Liver (tissue), 9 donors: ENCODE results near the gene PTPRN2. TPM values are rescaled to one million over a fixed set of nuclear protein-coding genes. Genes with fewer than 3 reads are reported as not detected.

Experiments used
- DNase-seq: peaks from one replicate; pipeline ENCODE4 v3.0.0-alpha.2; 2017; ENCODE audit warnings: low spot score
- H3K27ac ChIP-seq, 2 donors: one replicate each; pipeline ENCODE4 v1.7.0; 2013; ENCODE audit warnings: inconsistent platforms in 2 of 2, low read length in 2 of 2, control low read depth in 1 of 2, low read depth in 1 of 2, mild to moderate bottlenecking in 1 of 2
- H3K27me3 ChIP-seq, 4 donors: one replicate each; pipeline versions ENCODE4 v1.6.1 to v1.7.0; 2013; ENCODE audit warnings: low read length in 3 of 4, inconsistent platforms in 1 of 4, mild to moderate bottlenecking in 1 of 4, moderate library complexity in 1 of 4; ENCODE audit not compliant: control insufficient read depth in 4 of 4, insufficient read depth in 4 of 4
- H3K36me3 ChIP-seq, 4 donors: one replicate each; pipeline versions ENCODE4 v1.6.1 to v1.7.0; 2013; ENCODE audit warnings: low read length in 3 of 4, mild to moderate bottlenecking in 3 of 4, low read depth in 1 of 4, moderate library complexity in 1 of 4; ENCODE audit not compliant: control insufficient read depth in 4 of 4, insufficient read depth in 3 of 4
- H3K4me1 ChIP-seq, 4 donors: one replicate each; pipeline versions ENCODE4 v1.6.1 to v1.7.0; 2013; ENCODE audit warnings: low read length in 3 of 4, mild to moderate bottlenecking in 3 of 4, moderate library complexity in 1 of 4; ENCODE audit not compliant: control insufficient read depth in 4 of 4, insufficient read depth in 4 of 4
- H3K4me3 ChIP-seq, 3 donors: one replicate each; pipeline versions ENCODE4 v1.6.1 to v1.7.0; 2013; ENCODE audit warnings: low read length in 3 of 3, control low read depth in 1 of 3, low read depth in 1 of 3, mild to moderate bottlenecking in 1 of 3
- H3K9ac ChIP-seq, 2 donors: one replicate each; pipeline ENCODE4 v1.7.0; 2013; ENCODE audit warnings: low read length in 2 of 2, mild to moderate bottlenecking in 2 of 2, moderate library complexity in 2 of 2, control low read depth in 1 of 2, low read depth in 1 of 2
- H3K9me3 ChIP-seq, 4 donors: one replicate each; pipeline versions ENCODE4 v1.6.1 to v1.7.0; 2013; ENCODE audit warnings: low read length in 3 of 4; ENCODE audit not compliant: control insufficient read depth in 4 of 4
- CTCF ChIP-seq: fragments of 150-350 bp; IDR thresholded peaks from 2 replicates; pipeline ENCODE4 v1.5.1; 2017; ENCODE audit warnings: improper control_type of control experiment, low read depth, low read length; ENCODE audit not compliant: missing input control
- FOXA1 ChIP-seq: IDR thresholded peaks from 2 replicates; pipeline ENCODE4 v1.6.1; 2016; ENCODE audit warnings: antibody characterized with exemption
- GABPA ChIP-seq, 2 donors: IDR thresholded peaks in 1 of 2; conservative IDR thresholded peaks in 1 of 2; 2 replicates each; pipeline ENCODE4 v1.6.1; 2016; ENCODE audit warnings: antibody characterized with exemption in 2 of 2, mild to moderate bottlenecking in 1 of 2, moderate library complexity in 1 of 2
- HNF4A ChIP-seq, 2 donors: conservative IDR thresholded peaks; 2 replicates each; pipeline ENCODE4 v1.6.1; 2016; ENCODE audit warnings: antibody characterized with exemption in 2 of 2, mild to moderate bottlenecking in 2 of 2
- JUND ChIP-seq, 2 donors: IDR thresholded peaks; 2 replicates each; pipeline ENCODE4 v1.6.1; 2016; ENCODE audit warnings: antibody characterized with exemption in 2 of 2
- MAX ChIP-seq: IDR thresholded peaks from 2 replicates; pipeline ENCODE4 v1.6.1; 2016; ENCODE audit warnings: antibody characterized with exemption
- NR2F2 ChIP-seq: IDR thresholded peaks from 2 replicates; pipeline ENCODE4 v1.6.1; 2016; ENCODE audit warnings: antibody characterized with exemption
- REST ChIP-seq: IDR thresholded peaks from 2 replicates; pipeline ENCODE4 v1.6.1; 2016; ENCODE audit warnings: antibody characterized with exemption, mild to moderate bottlenecking
- RXRA ChIP-seq, 2 donors: IDR thresholded peaks; 2 replicates each; pipeline ENCODE4 v1.6.1; 2017 to 2018; ENCODE audit warnings: antibody characterized with exemption in 2 of 2, mild to moderate bottlenecking in 1 of 2
- SP1 ChIP-seq: IDR thresholded peaks from 2 replicates; pipeline ENCODE4 v1.6.1; 2018; ENCODE audit warnings: antibody characterized with exemption, mild to moderate bottlenecking
- TAF1 ChIP-seq: conservative IDR thresholded peaks from 2 replicates; pipeline ENCODE4 v1.6.1; 2016; ENCODE audit warnings: antibody characterized with exemption, mild to moderate bottlenecking
- YY1 ChIP-seq: IDR thresholded peaks from 2 replicates; pipeline ENCODE4 v1.6.1; 2016; ENCODE audit warnings: antibody characterized with exemption, mild to moderate bottlenecking
- ZBTB33 ChIP-seq: IDR thresholded peaks from 2 replicates; pipeline ENCODE4 v1.6.1; 2016; ENCODE audit warnings: antibody characterized with exemption
- WGBS: extraction: QIAGEN DNeasy Blood & Tissue Kit; methylation state at CpG from one replicate; pipeline ENCODE4 v1.1.7; 2013; 5-methylcytosine and 5-hydroxymethylcytosine counted together
- polyA plus RNA-seq, 2 donors: library from polyadenylated mRNA; stranded (reverse) in 1 of 2; unstranded in 1 of 2; fragments of 200-250 nt in 1 of 2; fragments of >200 nt in 1 of 2; fragmentation: Nextera tagmentation in 1 of 2; extraction: Ambion mirVana in 1 of 2; gene quantifications; one replicate each; pipeline versions ENCODE4 v1.2.1 to v1.2.3, GENCODE V29; 2013 to 2015
- total RNA-seq, 2 donors: library from RNA; depleted of rRNA; stranded (reverse); fragments of >200 nt; gene quantifications; one replicate each; pipeline ENCODE4 v1.2.3, GENCODE V29; 2014
- donor health status: healthy.
- donor health status: healthy.
- donor health status: healthy.
- donor health status: healthy.
- donor health status: healthy.

Gene PTPRN2
- total and polyA plus RNA-seq, 4 donors, result 0.75 to 1.9 (median 1.1) TPM

GRCh38 chr7:157832006-157832405 lies 755.6 kb downstream of the PTPRN2 start:
- no peak for TF ChIP-seq SP1
- no peak for TF ChIP-seq CTCF
- no peak for TF ChIP-seq RXRA (IDR thresholded peaks at IDR 0.05)
- no peaks in the 10 kb centered on the region for H3K27me3 ChIP-seq
- no peak for DNase-seq
- WGBS, result 88% methylated on average over 16 of the region's 16 CpGs
- H3K4me3 ChIP-seq, result no peak overlapping the region
- no peaks in the 10 kb centered on the region for H3K9me3 ChIP-seq
- no peaks in the 10 kb centered on the region for H3K36me3 ChIP-seq
- H3K27ac ChIP-seq, result no peak overlapping the region
- H3K9ac ChIP-seq, result no peak overlapping the region
- H3K4me1 ChIP-seq, result no peaks in the 10 kb centered on the region

DNA sequence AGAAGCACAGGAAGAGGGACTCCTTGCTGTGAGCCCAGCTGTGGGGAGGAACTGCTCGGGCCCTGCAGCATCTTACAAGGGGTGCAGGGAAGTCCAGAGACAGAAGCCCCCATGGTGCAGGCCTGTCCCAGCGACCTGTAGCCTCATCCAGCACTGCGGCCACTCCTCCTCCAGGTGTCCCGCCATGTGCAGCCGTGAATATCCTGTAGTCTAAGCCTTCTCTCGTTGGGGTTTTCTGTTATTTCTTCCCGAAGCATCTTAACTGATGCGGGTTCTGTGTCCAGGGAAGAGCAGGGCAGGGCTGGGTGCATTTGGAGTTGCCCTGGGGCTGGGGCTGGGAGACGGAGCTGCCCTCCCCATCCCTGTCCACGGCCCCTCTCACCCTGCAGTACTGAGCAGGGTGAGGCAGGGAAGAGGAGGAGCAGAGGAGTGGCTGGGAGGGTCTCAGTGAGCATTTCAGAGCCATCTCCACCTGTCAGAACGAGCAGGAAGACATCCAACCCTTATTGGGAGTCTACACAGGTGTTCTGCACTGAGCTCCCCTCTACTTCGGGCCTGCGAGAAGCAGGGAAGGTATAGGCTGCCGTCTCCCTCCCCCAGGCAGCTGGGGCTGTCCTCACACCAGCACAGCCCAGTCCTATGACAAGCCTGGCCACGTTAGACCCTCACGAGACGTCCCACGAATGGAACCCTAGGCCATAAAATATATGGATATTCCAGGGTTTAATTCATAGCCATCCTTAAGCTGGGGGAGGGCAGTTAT lies 756.3 kb downstream of the PTPRN2 start:
- WGBS, result 77% methylated on average over 18 of the region's 18 CpGs
- DNase-seq, result no peak

More for the DNA sequence above, 756.3 kb downstream of the PTPRN2 start:
- no peaks in the 10 kb centered on the region for H3K36me3 ChIP-seq
- H3K27ac ChIP-seq, result no peak overlapping the region
- no peak for TF ChIP-seq NR2F2
- TF ChIP-seq RXRA (IDR thresholded peaks at IDR 0.05), result no peak
- no peak for TF ChIP-seq GABPA (IDR thresholded peaks at IDR 0.05 in 1 of 2, conservative IDR thresholded peaks at IDR 0.05 in 1 of 2)
- TF ChIP-seq ZBTB33, result no peak
- no peak for TF ChIP-seq CTCF
- TF ChIP-seq SP1, result no peak
- no peak for TF ChIP-seq HNF4A (conservative IDR thresholded peaks at IDR 0.05)
- TF ChIP-seq MAX, result no peak
- no peak for TF ChIP-seq FOXA1
- no peak for TF ChIP-seq TAF1
- no peak for TF ChIP-seq YY1
- no peak for TF ChIP-seq JUND (IDR thresholded peaks at IDR 0.05)
- no peak for TF ChIP-seq REST
- H3K9me3 ChIP-seq, result no peaks in the 10 kb centered on the region
- H3K4me3 ChIP-seq, result no peak overlapping the region
- H3K4me1 ChIP-seq, result no peaks in the 10 kb centered on the region
- H3K9ac ChIP-seq, result no peak overlapping the region
- H3K27me3 ChIP-seq, result no peaks in the 10 kb centered on the region
